Trophoblast cell (in vitro differentiated cells and primary cell): Measurements from ENCODE around the gene UGT1A5.

ENCODE experiments used
- DNase-seq, 2 donors: peaks; one replicate each; pipeline ENCODE4 v3.0.0-alpha.2; 2016
- H2AFZ ChIP-seq: 2 replicates; pipeline ENCODE4 v1.6.1; 2013; ENCODE audit warnings: low read length, moderate library complexity, mild to moderate bottlenecking; ENCODE audit not compliant: insufficient read depth, poor library complexity
- H2AK5ac ChIP-seq: 2 replicates; pipeline ENCODE4 v1.6.1; 2013; ENCODE audit warnings: mild to moderate bottlenecking, low read length
- H2BK120ac ChIP-seq: 2 replicates; pipeline ENCODE4 v1.6.1; 2013; ENCODE audit warnings: low read length, mild to moderate bottlenecking, moderate library complexity; ENCODE audit not compliant: insufficient read depth, poor library complexity
- H2BK12ac ChIP-seq: 2 replicates; pipeline ENCODE4 v1.6.1; 2013; ENCODE audit warnings: mild to moderate bottlenecking, low read length, moderate library complexity
- H2BK5ac ChIP-seq: 2 replicates; pipeline ENCODE4 v1.6.1; 2013; ENCODE audit warnings: low read length, low read depth, moderate library complexity, mild to moderate bottlenecking; ENCODE audit not compliant: poor library complexity
- H3K14ac ChIP-seq: 2 replicates; pipeline ENCODE4 v1.6.1; 2013; ENCODE audit warnings: mild to moderate bottlenecking, low read length
- H3K18ac ChIP-seq: 2 replicates; pipeline ENCODE4 v1.6.1; 2013; ENCODE audit warnings: mild to moderate bottlenecking, low read length
- H3K23ac ChIP-seq: 2 replicates; pipeline ENCODE4 v1.6.1; 2013; ENCODE audit warnings: low read length
- H3K27ac ChIP-seq: 2 replicates; pipeline ENCODE4 v1.5.1; 2013; ENCODE audit warnings: low read depth, mild to moderate bottlenecking, inconsistent platforms, low read length, moderate library complexity
- H3K27me3 ChIP-seq: 2 replicates; pipeline ENCODE4 v1.6.1; 2013; ENCODE audit warnings: inconsistent platforms, mild to moderate bottlenecking, low read length, moderate library complexity; ENCODE audit not compliant: insufficient read depth
- H3K36me3 ChIP-seq, 2 experiments: 1 replicate in 1 of 2; 2 replicates in 1 of 2; pipeline ENCODE4 v1.6.1; 2013; ENCODE audit warnings: low read length in 2 of 2, mild to moderate bottlenecking in 2 of 2, moderate library complexity in 1 of 2; ENCODE audit not compliant: insufficient read depth in 2 of 2, control insufficient read depth in 1 of 2
- H3K4ac ChIP-seq: 2 replicates; pipeline ENCODE4 v1.6.1; 2013; ENCODE audit warnings: low read depth, mild to moderate bottlenecking, low read length, moderate library complexity
- H3K4me1 ChIP-seq, 2 experiments: 1 replicate in 1 of 2; 2 replicates in 1 of 2; pipeline ENCODE4 v1.6.1; 2013; ENCODE audit warnings: low read length in 2 of 2, mild to moderate bottlenecking in 2 of 2, moderate library complexity in 1 of 2; ENCODE audit not compliant: insufficient read depth in 2 of 2, control insufficient read depth in 1 of 2
- H3K4me2 ChIP-seq: 2 replicates; pipeline ENCODE4 v1.6.1; 2013; ENCODE audit warnings: inconsistent platforms, mild to moderate bottlenecking, low read length, moderate library complexity
- H3K4me3 ChIP-seq: 2 replicates; pipeline ENCODE4 v1.5.1; 2013; ENCODE audit warnings: mild to moderate bottlenecking, low read depth, low read length, inconsistent platforms
- H3K79me1 ChIP-seq: one replicate; pipeline ENCODE4 v1.6.1; 2013; ENCODE audit warnings: low read length
- H3K79me2 ChIP-seq: 2 replicates; pipeline ENCODE4 v1.6.1; 2013; ENCODE audit warnings: low read length, mild to moderate bottlenecking; ENCODE audit not compliant: control insufficient read depth, insufficient read depth, poor library complexity
- H3K9ac ChIP-seq: 2 replicates; pipeline ENCODE4 v1.6.1; 2013; ENCODE audit warnings: mild to moderate bottlenecking, low read length
- H3K9me3 ChIP-seq: 2 replicates; pipeline ENCODE4 v1.6.1; 2013; ENCODE audit warnings: low read depth, mild to moderate bottlenecking, control low read depth, inconsistent platforms, low read length; ENCODE audit not compliant: insufficient read depth
- H4K12ac ChIP-seq: 2 replicates; pipeline ENCODE4 v1.6.1; 2013; ENCODE audit warnings: low read depth, mild to moderate bottlenecking, low read length, moderate library complexity
- H4K8ac ChIP-seq: 2 replicates; pipeline ENCODE4 v1.6.1; 2013; ENCODE audit warnings: low read depth, mild to moderate bottlenecking, low read length, moderate library complexity
- H4K91ac ChIP-seq: one replicate; pipeline ENCODE4 v1.6.1; 2013; ENCODE audit warnings: low read depth, mild to moderate bottlenecking, low read length, moderate library complexity
- WGBS: extraction: QIAGEN DNeasy Blood & Tissue Kit; methylation state at CpG from one replicate; pipeline ENCODE4 v1.1.7; 2013; ENCODE audit warnings: missing lambda C conversion rate; ENCODE audit not compliant: insufficient read length, insufficient coverage; ENCODE audit errors: extremely low coverage; 5-methylcytosine and 5-hydroxymethylcytosine counted together

The UGT1A5 gene

GRCh38 chr2:233811087-233811486 is 98.4 kb downstream of the UGT1A5 start:
- no CpG with 5 or more reads among the region's 4 CpGs for WGBS
- no peak overlapping the region for H3K27ac ChIP-seq

GRCh38 chr2:233811732-233812131 is 99.0 kb downstream of the UGT1A5 start:
- Histone ChIP-seq H3K9me3 (peaks cover 14% of the 10 kb centered on the region), H3K27me3 (no peaks in the 10 kb centered on the region), H4K8ac (no peak overlapping the region), H3K4ac (no peak overlapping the region), H3K4me3 (no peak overlapping the region), H3K9ac (no peak overlapping the region), H2BK12ac (no peak overlapping the region), H3K14ac (no peak overlapping the region), H3K4me1 (no peaks in the 10 kb centered on the region), H3K4me2 (no peak overlapping the region), H3K36me3 (no peaks in the 10 kb centered on the region), H2BK5ac (no peak overlapping the region), H3K18ac (no peak overlapping the region), H4K91ac (no peak overlapping the region), H2AFZ (no peak overlapping the region), H3K27ac (no peak overlapping the region), H2BK120ac (no peak overlapping the region), H3K79me2 (no peaks in the 10 kb centered on the region), H4K12ac (no peak overlapping the region), H3K23ac (no peak overlapping the region), H3K79me1 (no peaks in the 10 kb centered on the region), H2AK5ac (no peak overlapping the region)
- no peak for DNase-seq
- no CpG with 5 or more reads among the region's 8 CpGs for WGBS

More at GRCh38 chr2:233811087-233811486, 98.4 kb downstream of the UGT1A5 start:
- Histone ChIP-seq H3K4ac (no peak overlapping the region), H4K12ac (no peak overlapping the region), H2BK5ac (no peak overlapping the region), H3K9me3 (peaks cover 12% of the 10 kb centered on the region), H2BK12ac (no peak overlapping the region), H3K18ac (no peak overlapping the region), H3K4me1 (no peaks in the 10 kb centered on the region), H3K14ac (no peak overlapping the region), H3K23ac (no peak overlapping the region), H2AFZ (no peak overlapping the region), H3K27me3 (no peaks in the 10 kb centered on the region), H3K4me3 (no peak overlapping the region), H4K8ac (no peak overlapping the region), H3K79me1 (no peaks in the 10 kb centered on the region), H3K9ac (no peak overlapping the region), H3K4me2 (no peak overlapping the region), H2AK5ac (no peak overlapping the region), H2BK120ac (no peak overlapping the region), H4K91ac (no peak overlapping the region), H3K79me2 (no peaks in the 10 kb centered on the region), H3K36me3 (no peaks in the 10 kb centered on the region)
- no peak for DNase-seq

- Histone ChIP-seq H4K8ac (no peak overlapping the region), H3K23ac (no peak overlapping the region), H3K4ac (no peak overlapping the region), H2AK5ac (no peak overlapping the region), H2BK12ac (no peak overlapping the region), H3K14ac (no peak overlapping the region), H3K18ac (no peak overlapping the region), H3K4me3 (no peak overlapping the region), H3K36me3 (no peaks in the 10 kb centered on the region), H2AFZ (no peak overlapping the region), H2BK120ac (no peak overlapping the region), H3K27ac (no peak overlapping the region), H3K9ac (no peak overlapping the region), H2BK5ac (no peak overlapping the region), H4K12ac (no peak overlapping the region), H3K4me2 (no peak overlapping the region), H3K27me3 (no peaks in the 10 kb centered on the region), H3K9me3 (peaks cover 10% of the 10 kb centered on the region), H4K91ac (no peak overlapping the region), H3K79me1 (no peaks in the 10 kb centered on the region), H3K79me2 (no peaks in the 10 kb centered on the region), H3K4me1 (no peaks in the 10 kb centered on the region)
- no CpG with 5 or more reads among the region's 3 CpGs for WGBS
- DNase-seq: no peak
These were observed 100.7 kb downstream of the UGT1A5 start for GRCh38 chr2:233813236-233814055.

GRCh38 chr2:233814056-233814835 is 101.5 kb downstream of the UGT1A5 start:
- H3K79me1 ChIP-seq: no peaks in the 10 kb centered on the region
- no peak overlapping the region for H2AK5ac ChIP-seq
- peak in 1 of 2 donors; percentile 3 for DNase-seq
- H3K23ac ChIP-seq: no peak overlapping the region
- no peak overlapping the region for H2BK5ac ChIP-seq
- H3K27ac ChIP-seq: no peak overlapping the region
- H3K9ac ChIP-seq: no peak overlapping the region
- no peaks in the 10 kb centered on the region for H3K36me3 ChIP-seq
- WGBS: no CpG with 5 or more reads among the region's 2 CpGs
- peaks cover 7% of the 10 kb centered on the region for H3K9me3 ChIP-seq
- no peak overlapping the region for H2AFZ ChIP-seq
- H3K27me3 ChIP-seq: no peaks in the 10 kb centered on the region
- no peak overlapping the region for H4K91ac ChIP-seq
- no peak overlapping the region for H3K4me3 ChIP-seq
- no peak overlapping the region for H3K14ac ChIP-seq
- no peaks in the 10 kb centered on the region for H3K79me2 ChIP-seq
- H3K4me2 ChIP-seq: no peak overlapping the region
- no peak overlapping the region for H2BK120ac ChIP-seq
- H3K4me1 ChIP-seq: no peaks in the 10 kb centered on the region
- H2BK12ac ChIP-seq: no peak overlapping the region
- no peak overlapping the region for H3K18ac ChIP-seq
- H3K4ac ChIP-seq: no peak overlapping the region
- H4K12ac ChIP-seq: no peak overlapping the region
- no peak overlapping the region for H4K8ac ChIP-seq
